ENCODE measurements around the gene SMIM23. TPM values are rescaled to one million over a fixed set of nuclear protein-coding genes. Genes with fewer than 3 reads are reported as not detected.

Gene SMIM23
- total and polyA plus RNA-seq, 2 donors (not counting 1 experiment from before 2014, with no cell fraction given), result not detected

GRCh38 chr5:171826132-171826531, 40.5 kb downstream of the SMIM23 start:
- H3K9me3 ChIP-seq (ENCODE audit: control insufficient read depth, insufficient read depth, low read depth, low read length), result no peaks in the 10 kb centered on the region
- H2AFZ ChIP-seq (ENCODE audit: low read length), result no peak overlapping the region
- no peak overlapping the region for H3K4me2 ChIP-seq (ENCODE audit: extremely low read depth, insufficient read depth, low read length)
- H4K20me1 ChIP-seq (ENCODE audit: control insufficient read depth, extremely low read depth, insufficient read depth, low read length), result no peaks in the 10 kb centered on the region
- no peak overlapping the region for H3K9ac ChIP-seq (ENCODE audit: insufficient read depth, low read length)
- no peak for TF ChIP-seq EZH2 (IDR thresholded peaks at IDR 0.05; ENCODE audit: low read length, missing control alignments)
- no peak for TF ChIP-seq CTCF (conservative IDR thresholded peaks at IDR 0.05 in 1 of 2, IDR thresholded peaks at IDR 0.05 in 1 of 2; ENCODE audit: low read depth in 1 of 2, low read length in 2 of 2)
- no peak overlapping the region for H3K27ac ChIP-seq (ENCODE audit: insufficient read depth, low read length)
- H3K4me3 ChIP-seq (replicated peaks in 1 of 4; ENCODE audit: control extremely low read depth in 1 of 4, insufficient read depth in 1 of 4, low read depth in 3 of 4, low read length in 4 of 4), result no peak overlapping the region
- no peaks in the 10 kb centered on the region for H3K79me2 ChIP-seq (ENCODE audit: control insufficient read depth, insufficient read depth, low read length)
- DNase-seq (ENCODE audit: low read depth in 2 of 2), result peak; percentile 2 to 52
- no peaks in the 10 kb centered on the region for H3K4me1 ChIP-seq (ENCODE audit: control insufficient read depth, extremely low read depth, insufficient read depth, low read length)
- no peaks in the 10 kb centered on the region for H3K36me3 ChIP-seq (ENCODE audit: control insufficient read depth, insufficient read depth, low read length)
- peaks cover 5% of the 10 kb centered on the region for H3K27me3 ChIP-seq (ENCODE audit: control insufficient read depth, insufficient read depth, low read length)

GRCh38 chr5:171827162-171827561, 41.5 kb downstream of the SMIM23 start:
- Histone ChIP-seq H3K9ac (ENCODE audit: insufficient read depth, low read length) (no peak overlapping the region), H3K4me2 (ENCODE audit: extremely low read depth, insufficient read depth, low read length) (no peak overlapping the region), H2AFZ (ENCODE audit: low read length) (no peak overlapping the region), H3K79me2 (ENCODE audit: control insufficient read depth, insufficient read depth, low read length) (no peaks in the 10 kb centered on the region), H3K36me3 (ENCODE audit: control insufficient read depth, insufficient read depth, low read length) (no peaks in the 10 kb centered on the region), H3K9me3 (ENCODE audit: control insufficient read depth, insufficient read depth, low read depth, low read length) (no peaks in the 10 kb centered on the region), H3K4me3 (replicated peaks in 1 of 4; ENCODE audit: control extremely low read depth in 1 of 4, insufficient read depth in 1 of 4, low read depth in 3 of 4, low read length in 4 of 4) (no peak overlapping the region), H3K27ac (ENCODE audit: insufficient read depth, low read length) (no peak overlapping the region), H4K20me1 (ENCODE audit: control insufficient read depth, extremely low read depth, insufficient read depth, low read length) (no peaks in the 10 kb centered on the region), H3K4me1 (ENCODE audit: control insufficient read depth, extremely low read depth, insufficient read depth, low read length) (no peaks in the 10 kb centered on the region), H3K27me3 (ENCODE audit: control insufficient read depth, insufficient read depth, low read length) (peaks cover 5% of the 10 kb centered on the region)
- TF ChIP-seq CTCF (conservative IDR thresholded peaks at IDR 0.05 in 1 of 2, IDR thresholded peaks at IDR 0.05 in 1 of 2; ENCODE audit: low read depth in 1 of 2, low read length in 2 of 2) (no peak), EZH2 (IDR thresholded peaks at IDR 0.05; ENCODE audit: low read length, missing control alignments) (no peak)
- DNase-seq (ENCODE audit: low read depth in 2 of 2), result no peak

- no peak overlapping the region for H3K4me3 ChIP-seq (replicated peaks in 1 of 4; ENCODE audit: control extremely low read depth in 1 of 4, insufficient read depth in 1 of 4, low read depth in 3 of 4, low read length in 4 of 4)
- no peak overlapping the region for H3K27ac ChIP-seq (ENCODE audit: insufficient read depth, low read length)
- H4K20me1 ChIP-seq (ENCODE audit: control insufficient read depth, extremely low read depth, insufficient read depth, low read length), result no peaks in the 10 kb centered on the region
- H2AFZ ChIP-seq (ENCODE audit: low read length), result no peak overlapping the region
- no peaks in the 10 kb centered on the region for H3K36me3 ChIP-seq (ENCODE audit: control insufficient read depth, insufficient read depth, low read length)
- no peaks in the 10 kb centered on the region for H3K79me2 ChIP-seq (ENCODE audit: control insufficient read depth, insufficient read depth, low read length)
- no peak for TF ChIP-seq EZH2 (IDR thresholded peaks at IDR 0.05; ENCODE audit: low read length, missing control alignments)
- TF ChIP-seq CTCF (conservative IDR thresholded peaks at IDR 0.05 in 1 of 2, IDR thresholded peaks at IDR 0.05 in 1 of 2; ENCODE audit: low read depth in 1 of 2, low read length in 2 of 2), result no peak
- no peaks in the 10 kb centered on the region for H3K4me1 ChIP-seq (ENCODE audit: control insufficient read depth, extremely low read depth, insufficient read depth, low read length)
- no peak for DNase-seq (ENCODE audit: low read depth in 2 of 2)
- no peak overlapping the region for H3K4me2 ChIP-seq (ENCODE audit: extremely low read depth, insufficient read depth, low read length)
- H3K27me3 ChIP-seq (ENCODE audit: control insufficient read depth, insufficient read depth, low read length), result peaks cover 2% of the 10 kb centered on the region
- H3K9ac ChIP-seq (ENCODE audit: insufficient read depth, low read length), result no peak overlapping the region
- no peaks in the 10 kb centered on the region for H3K9me3 ChIP-seq (ENCODE audit: control insufficient read depth, insufficient read depth, low read depth, low read length)
Observed at GRCh38 chr5:171830686-171831085, 45.1 kb downstream of the SMIM23 start.

All from fibroblast of lung (primary cell).